ENCODE data around the gene SAPCD2.

DNA sequence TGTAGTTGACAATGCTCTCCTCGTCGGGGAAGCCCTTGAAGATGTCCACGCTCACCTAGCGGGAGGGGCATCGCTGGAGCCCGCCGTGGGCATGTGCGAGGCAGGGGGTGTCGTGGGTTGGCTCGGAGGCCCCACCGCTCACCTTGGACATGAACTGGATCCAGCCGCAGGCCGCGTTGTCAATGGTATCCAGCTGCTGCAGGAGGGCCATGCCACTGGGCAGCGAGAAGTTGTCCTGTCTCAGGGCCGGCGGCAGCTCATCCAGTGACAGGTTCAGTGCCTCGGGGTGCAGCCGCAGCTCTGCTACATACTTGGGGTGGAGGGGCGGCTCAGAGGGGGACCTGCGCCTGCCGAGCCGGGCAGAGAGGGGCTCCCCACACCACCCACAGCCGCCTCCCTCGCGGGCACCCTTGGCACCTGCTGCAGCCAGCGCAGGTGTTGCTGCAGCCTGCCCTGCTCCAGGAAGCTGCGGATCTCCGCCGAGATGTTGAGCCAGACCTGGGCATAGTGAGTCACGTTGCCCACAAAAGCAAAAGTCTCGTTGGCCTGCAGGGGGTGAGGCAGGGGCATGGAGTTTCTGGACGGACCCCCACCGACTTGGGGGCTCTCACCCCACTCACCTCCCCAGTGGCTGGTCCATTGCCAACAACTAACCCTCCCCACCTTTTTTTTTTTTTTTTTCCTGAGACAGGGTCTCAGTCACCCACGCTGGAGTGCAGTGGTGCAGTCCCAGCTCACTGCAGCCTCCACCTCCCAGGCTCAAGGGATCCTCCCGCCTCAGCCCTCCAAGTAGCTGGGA lies 51.4 kb downstream of the SAPCD2 start:
- TF ChIP-seq, protein P1, sequence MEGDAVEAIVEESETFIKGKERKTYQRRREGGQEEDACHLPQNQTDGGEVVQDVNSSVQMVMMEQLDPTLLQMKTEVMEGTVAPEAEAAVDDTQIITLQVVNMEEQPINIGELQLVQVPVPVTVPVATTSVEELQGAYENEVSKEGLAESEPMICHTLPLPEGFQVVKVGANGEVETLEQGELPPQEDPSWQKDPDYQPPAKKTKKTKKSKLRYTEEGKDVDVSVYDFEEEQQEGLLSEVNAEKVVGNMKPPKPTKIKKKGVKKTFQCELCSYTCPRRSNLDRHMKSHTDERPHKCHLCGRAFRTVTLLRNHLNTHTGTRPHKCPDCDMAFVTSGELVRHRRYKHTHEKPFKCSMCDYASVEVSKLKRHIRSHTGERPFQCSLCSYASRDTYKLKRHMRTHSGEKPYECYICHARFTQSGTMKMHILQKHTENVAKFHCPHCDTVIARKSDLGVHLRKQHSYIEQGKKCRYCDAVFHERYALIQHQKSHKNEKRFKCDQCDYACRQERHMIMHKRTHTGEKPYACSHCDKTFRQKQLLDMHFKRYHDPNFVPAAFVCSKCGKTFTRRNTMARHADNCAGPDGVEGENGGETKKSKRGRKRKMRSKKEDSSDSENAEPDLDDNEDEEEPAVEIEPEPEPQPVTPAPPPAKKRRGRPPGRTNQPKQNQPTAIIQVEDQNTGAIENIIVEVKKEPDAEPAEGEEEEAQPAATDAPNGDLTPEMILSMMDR (IDR thresholded peaks at IDR 0.05), result no peak
- no peak for TF ChIP-seq EP300 (IDR thresholded peaks at IDR 0.05)
- no peak for TF ChIP-seq POLR2A (IDR thresholded peaks at IDR 0.05)

All from ovary (tissue), 3 donors.